SK-N-SH (cell line): ENCODE data around the gene RNF149. TPM values are rescaled to one million over a fixed set of nuclear protein-coding genes. Genes with fewer than 3 reads are reported as not detected.
"Not testable (repeated sequence)": the region's sequence is repeated elsewhere in the genome, so short reads cannot be mapped to it uniquely, and the experiment has no call there.

Source experiments
- CTCF ChIA-PET: fragments of 300-600, 350-600 bp; formaldehyde crosslinking; extraction: SDS; loops from one replicate; lab custom pipeline; 2021; lab: Yijun Ruan, JAX
- POLR2A ChIA-PET: fragments of 350-600 bp; sonication (Branson Sonifier 250); formaldehyde crosslinking; extraction: SDS; loops from one replicate; lab custom pipeline; 2020; ENCODE audit warnings: antibody characterized with exemption, inconsistent platforms; lab: Yijun Ruan, JAX
- DNase-seq: peaks from one replicate; pipeline ENCODE4 v3.0.0; 2012
- H2AFZ ChIP-seq: fragments of 200-600 bp; sonication (generic); 2 replicates; pipeline ENCODE4 v1.8.1; 2016; ENCODE audit warnings: antibody characterized with exemption, mild to moderate bottlenecking, low read depth
- H3F3A ChIP-seq: fragments of 200-600 bp; sonication (generic); replicated peaks from 2 replicates; pipeline ENCODE3; 2016; ENCODE audit warnings: antibody characterized with exemption, mild to moderate bottlenecking; ENCODE audit not compliant: insufficient read depth
- H3K27ac ChIP-seq, 2 experiments: fragments of 200-500 bp in 1 of 2; fragments of 200-600 bp in 1 of 2; sonication (Bioruptor generic) in 1 of 2; sonication (generic), shearing (Covaris generic) in 1 of 2; 2 replicates each; pipeline versions ENCODE4 v1.5.1 to v1.6.1; 2014 to 2016; ENCODE audit warnings: low read depth in 2 of 2, inconsistent platforms in 1 of 2, low read length in 1 of 2, mild to moderate bottlenecking in 1 of 2, mixed read lengths in 1 of 2
- H3K27me3 ChIP-seq: fragments of 200-600 bp; sonication (generic), shearing (Covaris generic); 2 replicates; pipeline ENCODE4 v1.6.1; 2016; ENCODE audit warnings: mixed run types; ENCODE audit not compliant: insufficient read depth
- H3K36me3 ChIP-seq, 2 experiments: fragments of 200-500 bp in 1 of 2; fragments of 200-600 bp in 1 of 2; sonication (Bioruptor generic) in 1 of 2; sonication (generic) in 1 of 2; replicated peaks in 1 of 2; 2 replicates each; pipeline versions ENCODE3 to v1.5.1; 2014 to 2016; ENCODE audit warnings: low read length in 1 of 2, mild to moderate bottlenecking in 1 of 2; ENCODE audit not compliant: insufficient read depth in 2 of 2, control insufficient read depth in 1 of 2
- H3K4me1 ChIP-seq, 2 experiments: fragments of 200-500 bp in 1 of 2; fragments of 200-600 bp in 1 of 2; sonication (Bioruptor generic) in 1 of 2; sonication (generic), shearing (Covaris generic) in 1 of 2; 2 replicates each; pipeline versions ENCODE4 v1.5.1 to v1.6.1; 2014 to 2016; ENCODE audit warnings: low read depth in 1 of 2, low read length in 1 of 2, mixed run types in 1 of 2; ENCODE audit not compliant: insufficient read depth in 2 of 2, control insufficient read depth in 1 of 2
- H3K4me2 ChIP-seq: fragments of 200-600 bp; sonication (generic), shearing (Covaris generic); 2 replicates; pipeline ENCODE4 v1.6.1; 2017; ENCODE audit warnings: mixed run types
- H3K4me3 ChIP-seq, 2 experiments: fragments of 200-500 bp in 1 of 2; fragments of 200-600 bp in 1 of 2; sonication (Bioruptor generic) in 1 of 2; sonication (generic), shearing (Covaris generic) in 1 of 2; 2 replicates each; pipeline versions ENCODE4 v1.5.1 to v1.8.1; 2014 to 2016; ENCODE audit warnings: low read depth in 2 of 2, inconsistent platforms in 1 of 2, low read length in 1 of 2, mild to moderate bottlenecking in 1 of 2, mixed read lengths in 1 of 2, moderate library complexity in 1 of 2
- H3K79me2 ChIP-seq: fragments of 200-600 bp; sonication (generic); 2 replicates; pipeline ENCODE4 v1.8.1; 2017; ENCODE audit warnings: mild to moderate bottlenecking; ENCODE audit not compliant: insufficient read depth
- H3K9ac ChIP-seq: fragments of 200-600 bp; sonication (generic); 2 replicates; pipeline ENCODE4 v1.6.1; 2017; ENCODE audit warnings: mixed run types
- H3K9me2 ChIP-seq: fragments of 200-600 bp; sonication (generic); 2 replicates; pipeline ENCODE4 v1.6.1; 2017; ENCODE audit warnings: mixed run types
- H3K9me3 ChIP-seq: fragments of 200-600 bp; sonication (generic); 2 replicates; pipeline ENCODE4 v1.6.1; 2017; ENCODE audit warnings: mixed run types, mild to moderate bottlenecking, moderate library complexity
- H4K20me1 ChIP-seq: fragments of 200-600 bp; sonication (generic); 2 replicates; pipeline ENCODE4 v1.6.1; 2017; ENCODE audit warnings: mild to moderate bottlenecking, mixed run types; ENCODE audit not compliant: insufficient read depth
- CHD2 ChIP-seq: fragments of 150-350 bp; IDR thresholded peaks from 2 replicates; pipeline ENCODE4 v1.6.1; 2018; ENCODE audit warnings: low read length; ENCODE audit not compliant: partially characterized antibody
- CTCF ChIP-seq: fragments of 200-600 bp; sonication (generic); IDR thresholded peaks from 2 replicates; pipeline ENCODE4 v1.6.1; 2017; ENCODE audit warnings: antibody characterized with exemption, mild to moderate bottlenecking, moderate library complexity
- EP300 ChIP-seq, 2 experiments: IDR thresholded peaks; 2 replicates each; pipeline versions ENCODE4 v1.4.0 to v1.6.1; 2012; ENCODE audit warnings: borderline replicate concordance in 1 of 2, low read depth in 1 of 2, low read length in 1 of 2
- EZH2phosphoT487 ChIP-seq: fragments of 200-600 bp; sonication (generic); IDR thresholded peaks from 2 replicates; pipeline ENCODE4 v1.6.1; 2017; ENCODE audit warnings: low read depth, mixed run types, mild to moderate bottlenecking, antibody characterized with exemption, moderate library complexity, borderline replicate concordance
- FOSL2 ChIP-seq: IDR thresholded peaks from 2 replicates; pipeline ENCODE4 v1.4.0; 2012; ENCODE audit warnings: low read depth, mild to moderate bottlenecking, moderate library complexity, borderline replicate concordance
- FOXJ3 ChIP-seq: sonication (generic); formaldehyde crosslinking; IDR thresholded peaks from 2 replicates; pipeline ENCODE4 v1.5.1; 2020; ENCODE audit warnings: mild to moderate bottlenecking, missing genetic modification reagents
- FOXM1 ChIP-seq: IDR thresholded peaks from 2 replicates; pipeline ENCODE4 v1.4.0; 2012; ENCODE audit warnings: low read depth, mild to moderate bottlenecking
- GABPA ChIP-seq: IDR thresholded peaks from 2 replicates; pipeline ENCODE4 v1.4.0; 2012; ENCODE audit warnings: low read depth, mild to moderate bottlenecking
- IRF3 ChIP-seq: fragments of 150-350 bp; IDR thresholded peaks from 2 replicates; pipeline ENCODE4 v1.6.1; 2016; ENCODE audit warnings: mild to moderate bottlenecking, low read depth, low read length
- JUND ChIP-seq: IDR thresholded peaks from 2 replicates; pipeline ENCODE4 v1.4.0; 2012
- MAX ChIP-seq: IDR thresholded peaks from 2 replicates; pipeline ENCODE4 v1.4.0; 2012; ENCODE audit warnings: low read depth
- MEF2A ChIP-seq: IDR thresholded peaks from 2 replicates; pipeline ENCODE4 v1.4.0; 2012; ENCODE audit warnings: low read depth, borderline replicate concordance
- MXI1 ChIP-seq: IDR thresholded peaks from 2 replicates; pipeline ENCODE4 v1.6.1; 2012; ENCODE audit warnings: mild to moderate bottlenecking, low read depth, low read length, improper control_type of control experiment
- NFIC ChIP-seq: IDR thresholded peaks from 2 replicates; pipeline ENCODE4 v1.4.0; 2012; ENCODE audit warnings: borderline replicate concordance
- NRF1 ChIP-seq: IDR thresholded peaks from 2 replicates; pipeline ENCODE4 v1.6.1; 2012; ENCODE audit warnings: low read depth, mild to moderate bottlenecking, low read length
- PBX3 ChIP-seq: IDR thresholded peaks from 2 replicates; pipeline ENCODE4; 2012
- RAD21 ChIP-seq: IDR thresholded peaks from 2 replicates; pipeline ENCODE4 v1.6.1; 2012; ENCODE audit warnings: mild to moderate bottlenecking, low read length
- RXRA ChIP-seq: IDR thresholded peaks from 2 replicates; pipeline ENCODE4 v1.4.0; 2012; ENCODE audit warnings: low read depth, mild to moderate bottlenecking, borderline replicate concordance
- SMC3 ChIP-seq: IDR thresholded peaks from 2 replicates; pipeline ENCODE4 v1.6.1; 2012; ENCODE audit warnings: low read depth, low read length, improper control_type of control experiment
- USF1 ChIP-seq: IDR thresholded peaks from 2 replicates; pipeline ENCODE4 v1.4.0; 2012; ENCODE audit warnings: low read depth, borderline replicate concordance
- WGBS: methylation state at CpG from one replicate; pipeline ENCODE4 v1.1.6; 2017; ENCODE audit warnings: low lambda C conversion rate; 5-methylcytosine and 5-hydroxymethylcytosine counted together
- polyA plus RNA-seq, 3 experiments: library from polyadenylated mRNA; depleted of rRNA; stranded (reverse); fragments of >200 nt; gene quantifications; 2 replicates each; pipeline ENCODE4 v1.2.3, GENCODE V29; 2012

Gene RNF149
- polyA plus RNA-seq, 1 of the 3 experiments (the other 2 are of a cell fraction) = 15.3 TPM

- CTCF ChIA-PET = interaction anchor here (0.8 to 1.7 kb wide), 4 partner anchors 10 to 62 kb away, joined by 3 to 8 read pairs (median 4); partner anchors contain the start of gene CREG2
- 48% methylated on average over 1 of the region's 1 CpG for WGBS
Observed at GRCh38 chr2:101325425-101325824, 16.9 kb upstream of the RNF149 start.

GRCh38 chr2:101316568-101316967, 8.1 kb upstream of the RNF149 start:
- H3K4me1 ChIP-seq, POLR2A ChIA-PET, H3F3A ChIP-seq, H3K4me2 ChIP-seq, H3K4me3 ChIP-seq, H3K9me2 ChIP-seq, H3K9ac ChIP-seq, H3K36me3 ChIP-seq, H3K9me3 ChIP-seq, H4K20me1 ChIP-seq, H3K79me2 ChIP-seq, H3K27me3 ChIP-seq, H3K27ac ChIP-seq, DNase-seq, H2AFZ ChIP-seq: not testable (repeated sequence)
- 88% methylated on average over 6 of the region's 6 CpGs for WGBS
- CTCF ChIA-PET = interaction anchor here (0.8 kb wide), 1 partner anchor 20 kb away, joined by 3 read pairs; no protein-coding TSS in a partner anchor

More at GRCh38 chr2:101325425-101325824, 16.9 kb upstream of the RNF149 start:
- POLR2A ChIA-PET = no interaction called here
- H4K20me1 ChIP-seq = no peaks in the 10 kb centered on the region
- DNase-seq = no peak
- no peaks in the 10 kb centered on the region for H3K9me2 ChIP-seq
- H3K79me2 ChIP-seq = no peaks in the 10 kb centered on the region
- H3K27ac ChIP-seq = no peak overlapping the region
- no peaks in the 10 kb centered on the region for H3K9me3 ChIP-seq
- peaks cover 12% of the 10 kb centered on the region for H3F3A ChIP-seq
- TF ChIP-seq MEF2A (no peak), FOXM1 (no peak), PBX3 (no peak), NFIC (no peak), MXI1 (no peak), IRF3 (no peak), FOSL2 (no peak), EZH2phosphoT487 (no peak), EP300 (IDR thresholded peaks at IDR 0.05; ENCODE audit: borderline replicate concordance in 1 of 2, low read depth in 1 of 2, low read length in 1 of 2) (no peak), NRF1 (no peak), RXRA (no peak), CTCF (no peak), FOXJ3 (no peak), MAX (no peak), GABPA (no peak), SMC3 (no peak), CHD2 (no peak), RAD21 (no peak), JUND (no peak), USF1 (no peak)
- H3K9ac ChIP-seq = no peak overlapping the region
- no peaks in the 10 kb centered on the region; a peak in 1 of 4 replicates for H3K4me1 ChIP-seq
- no peak overlapping the region for H3K4me2 ChIP-seq
- no peak overlapping the region for H2AFZ ChIP-seq
- H3K4me3 ChIP-seq = no peak overlapping the region
- no peaks in the 10 kb centered on the region for H3K27me3 ChIP-seq
- no peaks in the 10 kb centered on the region for H3K36me3 ChIP-seq
